HS-5 (cell line): ENCODE results near the gene TMEM183A.

Experiments
- DNase-seq: peaks from one replicate; pipeline ENCODE4 v3.0.0-alpha.2; 2012; ENCODE audit warnings: low read depth

The TMEM183A gene

GRCh38 chr1:203031467-203031866 lies 24.3 kb downstream of the TMEM183A start:
- no peak for DNase-seq

GRCh38 chr1:203033287-203033686 lies 26.1 kb downstream of the TMEM183A start:
- DNase-seq: no peak

- DNase-seq: no peak
Measured at GRCh38 chr1:203033917-203034316, 26.7 kb downstream of the TMEM183A start.

GRCh38 chr1:203034422-203035110 lies 27.4 kb downstream of the TMEM183A start:
- no peak for DNase-seq

GRCh38 chr1:203035111-203036000 lies 28.2 kb downstream of the TMEM183A start:
- no peak for DNase-seq

GRCh38 chr1:203036135-203036534 lies 29.0 kb downstream of the TMEM183A start:
- no peak for DNase-seq

- no peak for DNase-seq
Measured at GRCh38 chr1:203036537-203036936, 29.4 kb downstream of the TMEM183A start.

GRCh38 chr1:203037509-203038190 lies 30.5 kb downstream of the TMEM183A start:
- DNase-seq: no peak

GRCh38 chr1:203038217-203038741 lies 31.1 kb downstream of the TMEM183A start:
- DNase-seq: peak; percentile 77

- no peak for DNase-seq
Measured at GRCh38 chr1:203038891-203039608, 31.9 kb downstream of the TMEM183A start.

- DNase-seq: no peak
Measured at GRCh38 chr1:203039609-203040512, 32.7 kb downstream of the TMEM183A start.

GRCh38 chr1:203040513-203041275 lies 33.5 kb downstream of the TMEM183A start:
- DNase-seq: no peak

GRCh38 chr1:203041351-203041932 lies 34.3 kb downstream of the TMEM183A start:
- no peak for DNase-seq

GRCh38 chr1:203043830-203044545 lies 36.8 kb downstream of the TMEM183A start:
- no peak for DNase-seq

- no peak for DNase-seq
Measured at GRCh38 chr1:203044546-203045250, 37.5 kb downstream of the TMEM183A start.

GRCh38 chr1:203045336-203045735 lies 38.2 kb downstream of the TMEM183A start:
- DNase-seq: no peak

- no peak for DNase-seq
Measured at GRCh38 chr1:203045821-203046594, 38.8 kb downstream of the TMEM183A start.
